ENCODE results near the gene TMCC1. TPM values are rescaled to one million over a fixed set of nuclear protein-coding genes. Genes with fewer than 3 reads are reported as not detected.
A peak's percentile ranks its signal among the peaks of the same experiment; 100 is the strongest.

Gene TMCC1
- total and polyA plus RNA-seq, 12 donors, result 5.3 to 36.0 (median 27.2) TPM

- H3K27me3 ChIP-seq, result no peaks in the 10 kb centered on the region
- WGBS, 2 donors, result 78 to 85% methylated on average over 11 of the region's 11 CpGs
- H3K4me3 ChIP-seq, result no peak overlapping the region
- H3K9me3 ChIP-seq, result peaks cover 0 to 14% (median 0%) of the 10 kb centered on the region in 11 donors
- intact Hi-C loops (cut with DNase I), result loop anchor here in 3 of 10 donors (5.0 to 10.0 kb wide), 3 partner anchors 195 to 300 kb away; no protein-coding TSS in a partner anchor
- H3K4me1 ChIP-seq, result peaks cover 0 to 14% (median 8%) of the 10 kb centered on the region in 9 donors
- no peak for DNase-seq
- no peak for ATAC-seq
- H3K27ac ChIP-seq, result no peak overlapping the region
- TF ChIP-seq, protein P1, sequence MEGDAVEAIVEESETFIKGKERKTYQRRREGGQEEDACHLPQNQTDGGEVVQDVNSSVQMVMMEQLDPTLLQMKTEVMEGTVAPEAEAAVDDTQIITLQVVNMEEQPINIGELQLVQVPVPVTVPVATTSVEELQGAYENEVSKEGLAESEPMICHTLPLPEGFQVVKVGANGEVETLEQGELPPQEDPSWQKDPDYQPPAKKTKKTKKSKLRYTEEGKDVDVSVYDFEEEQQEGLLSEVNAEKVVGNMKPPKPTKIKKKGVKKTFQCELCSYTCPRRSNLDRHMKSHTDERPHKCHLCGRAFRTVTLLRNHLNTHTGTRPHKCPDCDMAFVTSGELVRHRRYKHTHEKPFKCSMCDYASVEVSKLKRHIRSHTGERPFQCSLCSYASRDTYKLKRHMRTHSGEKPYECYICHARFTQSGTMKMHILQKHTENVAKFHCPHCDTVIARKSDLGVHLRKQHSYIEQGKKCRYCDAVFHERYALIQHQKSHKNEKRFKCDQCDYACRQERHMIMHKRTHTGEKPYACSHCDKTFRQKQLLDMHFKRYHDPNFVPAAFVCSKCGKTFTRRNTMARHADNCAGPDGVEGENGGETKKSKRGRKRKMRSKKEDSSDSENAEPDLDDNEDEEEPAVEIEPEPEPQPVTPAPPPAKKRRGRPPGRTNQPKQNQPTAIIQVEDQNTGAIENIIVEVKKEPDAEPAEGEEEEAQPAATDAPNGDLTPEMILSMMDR (IDR thresholded peaks at IDR 0.05), result no peak
- H3K36me3 ChIP-seq, result no peaks in the 10 kb centered on the region
Observed at GRCh38 chr3:129632556-129632955, 261.0 kb downstream of the TMCC1 start.

DNA sequence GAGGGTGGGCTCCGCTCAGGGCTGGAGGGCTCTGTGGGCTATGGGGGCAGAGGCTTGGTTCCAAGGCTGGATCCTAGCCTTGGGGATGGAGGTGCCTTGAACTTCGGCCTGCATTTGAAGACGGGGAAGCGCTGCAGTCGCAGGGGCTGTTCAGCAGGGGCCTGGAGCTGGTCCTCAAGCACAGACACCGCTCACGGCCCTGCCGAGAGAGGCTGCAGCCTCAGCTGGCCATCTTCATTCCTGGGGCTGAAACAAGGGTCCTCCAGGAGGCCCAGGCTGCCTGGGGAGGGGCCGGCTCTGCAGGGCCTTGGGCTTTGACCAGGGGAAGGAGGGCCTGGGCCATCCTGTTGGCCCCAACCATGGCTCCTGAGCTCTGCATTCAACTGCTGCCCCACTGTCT lies 261.5 kb downstream of the TMCC1 start:
- Histone ChIP-seq H3K27ac (no peak overlapping the region), H3K9me3 (peaks cover 0 to 14% (median 0%) of the 10 kb centered on the region in 11 donors), H3K4me1 (peaks cover 0 to 19% (median 10%) of the 10 kb centered on the region in 9 donors), H3K36me3 (no peaks in the 10 kb centered on the region), H3K4me3 (no peak overlapping the region), H3K27me3 (no peaks in the 10 kb centered on the region)
- intact Hi-C loops (cut with DNase I), result loop anchor here in 3 of 10 donors (5.0 to 10.0 kb wide), 3 partner anchors 195 to 300 kb away; no protein-coding TSS in a partner anchor
- WGBS, 2 donors, result 89 to 90% methylated on average over 9 of the region's 9 CpGs
- DNase-seq (no peak), ATAC-seq (no peak)
- TF ChIP-seq, protein P1 (IDR thresholded peaks at IDR 0.05), result no peak

DNA sequence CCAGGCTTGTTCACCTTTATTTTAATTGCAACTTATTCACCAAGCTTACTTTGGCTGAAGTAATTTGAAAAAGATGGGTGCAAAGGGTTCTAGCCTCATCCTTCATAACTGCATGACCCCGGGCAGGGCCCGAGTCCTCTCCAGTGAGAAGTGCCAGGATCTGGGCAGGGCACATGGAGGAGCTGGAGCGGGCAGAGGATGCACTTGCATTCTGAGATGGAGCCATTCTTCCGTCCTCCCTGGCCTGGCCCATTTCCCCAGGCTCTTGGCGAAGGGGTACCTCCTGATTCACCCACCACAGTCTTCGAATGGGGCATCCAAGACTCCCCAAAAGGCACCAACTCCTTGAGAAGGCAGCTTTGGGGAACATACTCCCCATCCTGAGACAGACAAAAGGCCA lies 264.5 kb downstream of the TMCC1 start:
- peak overlapping the region in 4 of 10 donors; percentile 96 to 100 (median 100) for H3K27ac ChIP-seq
- peaks cover 17 to 50% (median 39%) of the 10 kb centered on the region in 9 donors for H3K4me1 ChIP-seq
- H3K9me3 ChIP-seq, result no peaks in the 10 kb centered on the region
- WGBS, 2 donors, result 81 to 86% methylated on average over 6 of the region's 6 CpGs
- ATAC-seq, result no peak
- H3K27me3 ChIP-seq, result no peaks in the 10 kb centered on the region
- H3K36me3 ChIP-seq, result no peaks in the 10 kb centered on the region
- intact Hi-C loops (cut with DNase I), result loop anchor here in 8 of 10 donors (2.0 to 10.0 kb wide), 8 partner anchors 137 to 306 kb away; no protein-coding TSS in a partner anchor
- TF ChIP-seq, protein P1 (IDR thresholded peaks at IDR 0.05), result no peak
- no peak for DNase-seq
- H3K4me3 ChIP-seq, result no peak overlapping the region

GRCh38 chr3:129628169-129628522 lies 265.4 kb downstream of the TMCC1 start:
- no peaks in the 10 kb centered on the region for H3K9me3 ChIP-seq
- H3K36me3 ChIP-seq, result no peaks in the 10 kb centered on the region
- H3K4me1 ChIP-seq, result peaks cover 25 to 58% (median 47%) of the 10 kb centered on the region in 9 donors
- H3K27ac ChIP-seq, result peak overlapping the region in 9 of 10 donors; percentile 95 to 100 (median 99)
- H3K4me3 ChIP-seq, result peak overlapping the region in 9 of 10 donors; percentile 52 to 79 (median 67)
- 25% methylated on average over 9 of the region's 9 CpGs for WGBS, 2 donors
- H3K27me3 ChIP-seq, result no peaks in the 10 kb centered on the region
- DNase-seq (no peak), ATAC-seq (no peak)
- TF ChIP-seq, protein P1 (IDR thresholded peaks at IDR 0.05), result no peak
- intact Hi-C loops (cut with DNase I), result loop anchor here in 9 of 10 donors (1.0 to 10.0 kb wide), 10 partner anchors 136 to 308 kb away; no protein-coding TSS in a partner anchor
